Measurements from ENCODE around the gene KDM2B.

The KDM2B gene

DNA sequence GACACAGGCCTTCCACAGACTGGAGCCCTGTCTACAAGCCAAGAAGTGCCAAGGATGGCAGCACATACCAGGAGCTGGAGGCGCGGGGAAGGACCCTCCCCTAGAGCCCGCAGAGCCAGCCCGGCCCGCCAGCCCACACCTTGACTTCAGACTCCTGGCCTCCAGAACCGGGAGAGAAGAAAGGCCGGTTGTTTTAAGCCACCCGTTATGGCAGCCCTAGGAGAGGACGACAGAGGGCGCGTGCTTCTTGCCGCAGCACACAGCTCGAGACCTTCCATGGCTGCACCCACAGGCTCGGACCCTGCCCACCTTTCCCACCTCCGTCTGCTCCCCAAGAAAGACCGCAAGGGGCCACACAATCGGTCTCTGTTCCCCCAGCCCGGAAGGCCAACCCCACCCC is 127.2 kb downstream of the KDM2B start:
- ATAC-seq: no peak

- ATAC-seq: no peak
These were observed 127.8 kb downstream of the KDM2B start for GRCh38 chr12:121452985-121453360.

- ATAC-seq: no peak
These were observed 128.4 kb downstream of the KDM2B start for GRCh38 chr12:121452340-121452984.

DNA sequence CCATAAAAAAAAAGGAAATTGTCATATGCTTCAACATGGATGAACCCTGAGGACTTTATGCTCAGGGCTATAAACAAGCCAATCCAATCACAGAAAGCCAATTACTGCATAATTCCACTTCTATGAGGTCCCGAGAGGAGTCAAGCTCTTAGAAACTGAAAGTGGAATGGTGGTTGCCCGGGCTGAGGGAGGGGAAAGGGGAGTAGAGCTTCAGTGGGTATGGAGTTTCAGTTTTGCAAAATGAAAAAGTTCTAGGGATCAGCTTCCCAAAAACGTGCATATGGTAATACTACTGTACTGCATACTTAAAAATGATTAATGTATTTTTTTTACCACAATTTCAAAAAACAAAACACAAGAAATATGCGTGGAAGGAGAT is 128.9 kb downstream of the KDM2B start:
- peak; percentile 48 to 53 for ATAC-seq

DNA sequence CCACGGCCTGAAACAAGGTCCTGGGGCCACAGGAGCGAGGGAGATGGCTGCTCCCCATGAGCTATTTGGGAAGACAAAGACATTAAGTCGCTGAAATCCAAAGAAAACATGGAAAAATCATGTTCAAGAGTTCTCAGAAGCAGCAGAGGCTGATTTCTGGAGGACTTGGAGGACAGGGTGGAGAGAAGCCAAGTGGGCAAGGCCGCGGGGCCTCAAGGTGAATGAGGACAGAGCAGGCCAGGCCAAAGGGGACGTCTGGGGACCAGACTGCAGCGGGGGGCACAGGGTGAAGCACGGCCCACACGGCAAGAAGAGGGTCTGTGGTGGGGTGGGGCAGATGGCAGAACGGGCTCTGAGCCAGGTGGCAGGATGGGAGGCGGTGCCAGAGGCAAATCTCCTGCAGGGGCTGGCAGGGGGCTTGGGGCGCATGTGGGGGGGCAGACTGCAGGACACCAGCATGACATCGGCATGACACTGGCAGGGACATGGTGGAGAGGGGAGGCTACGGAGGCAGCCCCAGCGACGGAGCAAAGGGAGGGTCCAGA is 132.0 kb downstream of the KDM2B start:
- no peak for ATAC-seq

GRCh38 chr12:121446750-121447149 is 134.1 kb downstream of the KDM2B start:
- no peak for ATAC-seq

- ATAC-seq: no peak
These were observed 136.0 kb downstream of the KDM2B start for GRCh38 chr12:121444842-121445202.

GRCh38 chr12:121443911-121444841 is 136.6 kb downstream of the KDM2B start:
- ATAC-seq: no peak

DNA sequence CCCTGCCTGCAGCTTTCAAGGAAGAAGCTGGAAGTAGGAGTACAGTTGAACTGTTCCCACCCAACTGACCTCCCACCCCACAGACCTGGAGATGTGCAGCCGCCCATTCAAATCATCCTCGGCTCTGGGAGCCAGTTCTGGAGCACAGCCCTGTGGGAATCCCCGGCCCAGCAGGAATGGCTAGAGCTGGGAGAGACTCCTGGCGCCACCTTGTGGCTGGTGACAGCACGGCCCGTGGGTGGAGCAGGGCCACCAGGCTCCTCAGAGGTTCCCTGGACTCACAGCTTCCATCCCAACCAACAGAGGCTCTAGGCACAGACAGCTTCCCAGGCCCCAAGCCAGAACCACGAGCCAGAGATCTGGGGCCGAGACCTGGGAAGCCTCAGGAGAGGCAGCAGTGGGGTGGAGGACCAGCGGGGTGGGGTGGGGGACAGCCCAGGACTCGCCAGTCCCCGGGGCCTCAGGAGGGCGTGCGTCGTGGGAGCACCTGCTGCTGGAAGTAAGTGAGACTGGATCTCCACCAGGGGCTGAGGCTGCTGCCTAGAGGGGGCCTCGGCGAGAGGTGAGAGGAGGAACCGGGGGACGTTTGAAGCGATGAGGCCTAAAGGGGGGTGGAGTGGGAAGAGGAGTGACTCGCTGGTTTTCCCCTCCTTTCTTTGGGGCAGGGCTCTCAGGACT is 137.5 kb downstream of the KDM2B start:
- ATAC-seq: peak; percentile 74 to 78

- ATAC-seq: no peak
These were observed 138.5 kb downstream of the KDM2B start for GRCh38 chr12:121442028-121442948.

GRCh38 chr12:121441555-121441954 is 139.3 kb downstream of the KDM2B start:
- no peak for ATAC-seq

DNA sequence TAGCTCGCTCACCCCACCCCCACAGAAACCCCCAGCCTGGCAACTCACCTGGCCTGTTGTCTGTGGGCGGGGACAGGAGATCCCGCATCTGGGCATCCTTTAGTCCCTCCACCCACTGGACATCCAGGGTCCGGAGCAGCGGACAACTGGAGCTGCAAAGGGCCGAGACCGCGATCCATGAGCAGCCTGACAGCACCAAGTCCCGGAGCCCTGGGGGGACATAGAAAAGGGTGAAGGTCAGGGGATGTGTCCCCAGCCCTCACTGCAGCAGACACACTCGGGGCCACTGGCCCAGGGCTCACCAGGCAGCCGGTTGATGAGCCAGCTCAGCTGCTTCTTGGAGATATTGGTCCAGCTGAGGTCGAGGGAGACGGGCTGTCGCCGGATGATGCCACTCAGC is 140.1 kb downstream of the KDM2B start:
- no peak for ATAC-seq

- no peak for ATAC-seq
These were observed 141.1 kb downstream of the KDM2B start for GRCh38 chr12:121439715-121440114.

DNA sequence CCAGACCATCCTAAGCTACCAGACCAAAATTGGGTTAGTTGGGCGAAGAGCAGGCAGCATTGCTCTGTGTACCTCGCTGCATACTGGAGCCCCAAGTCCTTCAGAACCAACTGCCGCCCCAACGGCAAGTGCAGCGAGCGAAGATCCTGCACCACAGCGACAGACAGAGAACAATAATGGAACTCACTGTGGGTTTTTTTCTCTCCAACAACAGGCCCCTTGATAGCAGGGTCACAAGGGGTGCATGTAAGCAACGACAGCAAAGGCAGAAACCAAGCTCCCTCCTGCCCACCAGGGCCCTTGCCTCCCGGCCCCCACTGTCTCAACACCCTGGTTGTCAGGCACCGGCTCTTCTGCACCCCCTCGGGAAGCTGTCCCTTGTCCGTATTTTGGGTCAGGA is 141.9 kb downstream of the KDM2B start:
- ATAC-seq: no peak

DNA sequence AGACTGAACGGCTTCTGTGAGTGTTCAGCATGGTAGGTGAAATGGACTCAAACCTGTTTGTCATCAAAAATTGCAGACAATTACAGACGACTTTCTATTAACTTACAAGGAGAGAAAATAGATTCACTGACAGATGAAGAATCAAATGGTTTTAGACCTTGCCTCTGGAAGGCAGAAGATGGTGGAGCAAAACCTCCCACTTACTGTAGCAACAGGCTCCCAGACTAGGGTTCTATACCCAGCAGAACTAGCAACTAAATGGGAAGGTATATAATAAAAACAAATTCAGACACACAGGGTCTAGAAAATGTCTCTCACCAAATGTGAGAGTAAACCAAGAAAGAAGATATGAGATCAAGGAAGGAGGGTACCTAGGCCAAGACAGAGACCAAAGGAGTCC is 144.1 kb downstream of the KDM2B start:
- no peak for ATAC-seq

DNA sequence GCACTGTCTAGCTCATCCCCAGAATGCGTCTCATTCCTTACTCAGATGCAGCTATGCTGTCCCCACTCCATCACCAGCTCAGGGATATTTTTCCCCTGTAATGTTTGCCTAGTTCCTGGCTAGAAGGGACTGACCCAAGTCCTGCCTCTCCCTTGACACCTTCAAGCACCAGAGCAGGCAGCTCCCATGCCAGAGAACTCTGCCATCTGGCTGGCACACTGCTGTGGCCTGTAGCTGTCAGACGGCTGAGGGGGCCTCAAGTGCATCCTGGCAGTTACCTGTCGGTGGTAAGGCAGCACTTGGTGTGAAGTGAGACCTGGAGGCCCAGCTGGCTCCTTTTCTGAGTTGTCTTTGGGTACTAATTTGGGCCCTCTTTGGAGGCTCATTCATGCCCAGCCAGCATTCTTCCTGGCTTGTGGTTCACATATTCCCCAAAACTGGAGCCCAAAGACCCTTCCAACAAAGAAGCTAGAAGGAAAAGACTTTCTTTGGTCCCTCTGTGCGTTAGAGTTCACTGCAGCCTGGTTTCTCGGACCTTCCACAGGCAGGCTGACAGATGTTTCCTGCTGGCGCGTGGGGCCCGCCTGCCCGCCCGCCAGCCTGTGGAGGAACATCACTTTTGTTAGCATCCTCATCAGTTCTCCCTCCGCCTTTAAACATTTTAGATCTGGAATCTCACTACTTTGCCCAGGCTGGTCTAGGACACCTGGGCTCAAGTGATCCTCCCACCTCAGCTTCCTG is 147.9 kb downstream of the KDM2B start:
- ATAC-seq: no peak

GRCh38 chr12:121430833-121431415 is 149.9 kb downstream of the KDM2B start:
- ATAC-seq: no peak

DNA sequence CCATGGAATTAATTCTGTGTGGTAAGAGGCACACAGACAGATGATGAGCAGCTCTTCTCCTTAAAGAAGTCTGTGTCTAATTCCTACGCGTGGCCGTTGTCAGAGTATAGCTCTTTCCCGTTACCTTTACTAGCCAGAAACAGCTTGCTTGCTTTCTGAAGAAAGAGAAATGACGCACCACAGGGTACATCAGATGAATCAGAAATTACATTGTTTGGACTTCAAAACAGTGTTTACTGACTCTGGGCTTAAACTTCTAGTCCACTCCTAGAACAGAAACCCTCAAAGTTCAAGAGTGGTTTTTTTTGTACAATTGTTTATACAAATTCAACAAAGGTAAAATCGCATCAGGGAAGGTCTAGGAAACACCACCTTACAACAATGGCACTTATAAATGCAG is 151.9 kb downstream of the KDM2B start:
- ATAC-seq: no peak

GRCh38 chr12:121427556-121428050 is 153.2 kb downstream of the KDM2B start:
- ATAC-seq: no peak

DNA sequence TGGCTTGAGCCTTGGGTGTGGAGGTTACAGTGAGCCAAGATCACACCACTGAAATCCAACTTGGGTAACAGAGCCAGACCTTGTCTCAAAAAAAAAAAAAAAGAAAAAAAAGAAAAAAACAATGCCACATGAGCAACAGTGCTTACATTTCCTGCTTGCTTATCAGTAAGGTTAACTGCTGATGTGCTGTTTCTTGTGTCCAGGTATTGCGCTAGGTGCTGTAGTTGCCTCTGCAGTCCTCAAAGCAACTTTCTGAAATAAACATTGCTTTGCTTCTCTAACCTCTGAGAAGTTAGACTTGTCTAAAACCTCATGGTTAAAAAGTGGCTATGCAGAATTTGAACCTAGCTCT is 156.2 kb downstream of the KDM2B start:
- ATAC-seq: no peak
